ENCODE data around the gene EVC. TPM values are rescaled to one million over a fixed set of nuclear protein-coding genes. Genes with fewer than 3 reads are reported as not detected.
"Not testable (repeated sequence)": the region's sequence is repeated elsewhere in the genome, so short reads cannot be mapped to it uniquely, and the experiment has no call there.

The EVC gene
- total RNA-seq, 4 donors from 2014 or later: 89.8 to 134 (median 99.6) TPM

DNA sequence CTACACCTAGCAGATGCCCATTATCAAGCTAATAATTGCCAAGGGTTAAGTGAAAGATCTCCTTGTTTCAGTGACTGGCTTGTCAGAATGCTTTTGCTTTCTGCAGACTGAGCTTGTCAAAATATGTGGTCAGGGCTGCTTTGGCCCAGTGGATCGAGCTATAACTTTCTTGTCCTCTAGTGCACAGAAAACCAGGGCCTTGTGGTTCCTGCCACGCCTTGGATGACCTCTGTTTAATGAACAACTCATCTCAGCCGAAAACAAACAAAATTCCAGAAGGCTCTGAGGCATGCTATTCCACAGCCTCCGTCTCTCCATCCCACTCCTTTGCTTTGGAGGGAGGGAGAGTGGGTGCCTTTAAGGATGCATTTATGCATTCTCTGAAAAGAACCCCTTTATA is 11.3 kb downstream of the EVC start:
- TF ChIP-seq, protein P1, sequence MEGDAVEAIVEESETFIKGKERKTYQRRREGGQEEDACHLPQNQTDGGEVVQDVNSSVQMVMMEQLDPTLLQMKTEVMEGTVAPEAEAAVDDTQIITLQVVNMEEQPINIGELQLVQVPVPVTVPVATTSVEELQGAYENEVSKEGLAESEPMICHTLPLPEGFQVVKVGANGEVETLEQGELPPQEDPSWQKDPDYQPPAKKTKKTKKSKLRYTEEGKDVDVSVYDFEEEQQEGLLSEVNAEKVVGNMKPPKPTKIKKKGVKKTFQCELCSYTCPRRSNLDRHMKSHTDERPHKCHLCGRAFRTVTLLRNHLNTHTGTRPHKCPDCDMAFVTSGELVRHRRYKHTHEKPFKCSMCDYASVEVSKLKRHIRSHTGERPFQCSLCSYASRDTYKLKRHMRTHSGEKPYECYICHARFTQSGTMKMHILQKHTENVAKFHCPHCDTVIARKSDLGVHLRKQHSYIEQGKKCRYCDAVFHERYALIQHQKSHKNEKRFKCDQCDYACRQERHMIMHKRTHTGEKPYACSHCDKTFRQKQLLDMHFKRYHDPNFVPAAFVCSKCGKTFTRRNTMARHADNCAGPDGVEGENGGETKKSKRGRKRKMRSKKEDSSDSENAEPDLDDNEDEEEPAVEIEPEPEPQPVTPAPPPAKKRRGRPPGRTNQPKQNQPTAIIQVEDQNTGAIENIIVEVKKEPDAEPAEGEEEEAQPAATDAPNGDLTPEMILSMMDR (IDR thresholded peaks at IDR 0.05): no peak
- peak in 1 of 2 donors; percentile 24 for TF ChIP-seq EP300 (IDR thresholded peaks at IDR 0.05)
- TF ChIP-seq POLR2A (IDR thresholded peaks at IDR 0.05): no peak

DNA sequence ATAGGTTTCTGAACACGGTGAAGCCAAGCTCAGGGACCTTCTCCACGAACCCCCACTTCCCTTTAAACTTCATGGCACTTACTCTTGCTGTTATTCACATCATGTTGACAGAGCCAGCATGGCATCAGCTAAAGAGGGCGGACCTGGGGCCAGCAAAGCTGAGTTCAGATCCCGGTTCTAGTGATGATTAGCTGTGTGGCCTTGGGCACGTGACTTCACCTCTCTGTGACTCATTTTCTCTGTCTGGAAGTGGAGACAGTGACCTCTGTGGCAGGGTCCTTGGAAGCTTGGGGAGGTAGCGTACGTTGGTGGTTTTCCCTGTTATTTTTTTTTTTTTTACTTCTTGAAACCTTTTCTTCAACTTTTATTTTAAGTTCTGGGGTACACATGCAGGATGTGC is 13.4 kb downstream of the EVC start:
- DNase-seq (ENCODE audit: low spot score in 2 of 2): no peak
- H3K27me3 ChIP-seq: no peaks in the 10 kb centered on the region

More for the DNA sequence above, 11.3 kb downstream of the EVC start:
- peaks cover 0 to 4% (median 0%) of the 10 kb centered on the region in 4 donors for H3K9me3 ChIP-seq
- H3K4me1 ChIP-seq: peaks cover 0 to 56% (median 11%) of the 10 kb centered on the region in 4 donors
- DNase-seq (ENCODE audit: low spot score in 2 of 2): no peak
- WGBS, 2 donors: 18 to 27% methylated on average over 4 of the region's 4 CpGs
- H3K27me3 ChIP-seq: no peaks in the 10 kb centered on the region
- no peak overlapping the region for H3K4me3 ChIP-seq
- peak overlapping the region in 2 of 4 donors; percentile 58 to 61 for H3K27ac ChIP-seq
- peaks cover 0 to 42% (median 0%) of the 10 kb centered on the region in 3 donors for H3K36me3 ChIP-seq

DNA sequence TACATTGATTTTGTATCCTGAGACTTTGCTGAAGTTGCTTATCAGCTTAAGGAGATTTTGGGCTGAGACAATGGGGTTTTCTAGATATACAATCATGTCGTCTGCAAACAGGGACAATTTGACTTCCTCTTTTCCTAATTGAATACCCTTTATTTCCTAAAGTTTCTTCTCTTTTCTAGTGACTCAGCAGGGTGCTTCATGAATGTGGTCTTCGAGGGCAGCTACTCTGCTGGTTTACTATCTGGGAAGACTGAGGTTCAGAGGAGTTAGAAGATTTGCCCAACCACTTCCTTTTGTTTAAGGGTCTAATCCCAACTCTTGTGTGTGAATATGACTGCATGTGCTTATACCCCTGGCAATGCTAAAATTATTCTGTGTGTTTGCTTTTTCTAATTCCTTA is 17.4 kb downstream of the EVC start:
- not testable (repeated sequence) for H3K27ac ChIP-seq

More for the DNA sequence above, 13.4 kb downstream of the EVC start:
- Histone ChIP-seq H3K27ac (no peak overlapping the region), H3K9me3 (peaks cover 0 to 4% (median 0%) of the 10 kb centered on the region in 4 donors), H3K36me3 (peaks cover 0 to 44% (median 0%) of the 10 kb centered on the region in 3 donors), H3K4me1 (peaks cover 0 to 36% (median 8%) of the 10 kb centered on the region in 4 donors), H3K4me3 (no peak overlapping the region)
- TF ChIP-seq, protein P1 (IDR thresholded peaks at IDR 0.05): no peak
- no peak for TF ChIP-seq EP300 (IDR thresholded peaks at IDR 0.05)
- TF ChIP-seq POLR2A (IDR thresholded peaks at IDR 0.05): no peak
- WGBS, 2 donors: 95% methylated on average over 7 of the region's 7 CpGs

DNA sequence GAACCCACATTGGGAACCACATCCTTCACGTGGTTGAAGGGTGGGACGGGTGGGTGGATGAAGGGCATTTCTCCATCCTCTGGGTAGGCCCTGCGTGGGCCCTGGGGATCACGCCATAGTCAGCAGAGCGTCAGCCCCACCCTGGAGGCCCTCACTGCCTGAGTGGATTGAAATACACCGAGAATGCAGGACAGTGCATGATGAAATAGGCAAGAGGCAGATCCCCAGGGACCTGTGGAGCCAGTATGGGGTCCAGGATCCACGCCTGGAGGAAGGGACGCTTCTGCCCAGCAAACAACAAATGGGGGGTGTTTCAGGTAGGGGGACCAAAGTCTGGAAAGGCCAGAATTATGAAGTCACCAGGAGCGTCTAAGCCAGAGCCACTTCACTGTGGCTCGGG is 19.4 kb downstream of the EVC start:
- no peak overlapping the region for H3K4me3 ChIP-seq
- no peak for DNase-seq (ENCODE audit: low spot score in 2 of 2)
- no peaks in the 10 kb centered on the region for H3K27me3 ChIP-seq
- H3K27ac ChIP-seq: no peak overlapping the region
- peaks cover 0 to 4% (median 0%) of the 10 kb centered on the region in 4 donors for H3K9me3 ChIP-seq
- WGBS, 2 donors: 82 to 86% methylated on average over 10 of the region's 10 CpGs
- TF ChIP-seq, protein P1 (IDR thresholded peaks at IDR 0.05): no peak
- H3K36me3 ChIP-seq: peaks cover 0 to 72% (median 0%) of the 10 kb centered on the region in 3 donors
- H3K4me1 ChIP-seq: no peaks in the 10 kb centered on the region

More for the DNA sequence above, 17.4 kb downstream of the EVC start:
- H3K4me1 ChIP-seq; H3K9me3 ChIP-seq; DNase-seq (ENCODE audit: low spot score in 2 of 2); H3K4me3 ChIP-seq; H3K27me3 ChIP-seq: not testable (repeated sequence)
- WGBS, 2 donors: 62 to 71% methylated on average over 2 of the region's 2 CpGs
- peaks cover 0 to 69% (median 0%) of the 10 kb centered on the region in 3 donors for H3K36me3 ChIP-seq

- H3K36me3 ChIP-seq: peaks cover 0 to 72% (median 0%) of the 10 kb centered on the region in 3 donors
- H3K27me3 ChIP-seq: no peaks in the 10 kb centered on the region
- TF ChIP-seq EP300 (IDR thresholded peaks at IDR 0.05) (no peak), POLR2A (IDR thresholded peaks at IDR 0.05) (no peak)
- TF ChIP-seq, protein P1 (IDR thresholded peaks at IDR 0.05): no peak
- no peak overlapping the region for H3K4me3 ChIP-seq
- no peak for DNase-seq (ENCODE audit: low spot score in 2 of 2)
- no peaks in the 10 kb centered on the region for H3K4me1 ChIP-seq
- no peaks in the 10 kb centered on the region for H3K9me3 ChIP-seq
- 86 to 93% methylated on average over 28 to 30 of the region's 30 CpGs for WGBS, 2 donors
- peak overlapping the region in 1 of 4 donors; percentile 20 for H3K27ac ChIP-seq
Measured at GRCh38 chr4:5730993-5731990, 20.3 kb downstream of the EVC start.

Measured in tibial nerve (tissue), 4 donors.